Activated CD4-positive, alpha-beta T cell treated with anti-CD3 and anti-CD28 coated beads, Interleukin-2, amount 50 U/mL, for 48 hours (primary cell): ENCODE data around the gene NOXA1.
"Not testable (repeated sequence)": the region's sequence is repeated elsewhere in the genome, so short reads cannot be mapped to it uniquely, and the experiment has no call there.

Experiments
- DNase-seq, 2 experiments: peaks; one replicate each; pipeline ENCODE4 v3.0.0-alpha.2; 2020

Gene NOXA1

GRCh38 chr9:137466389-137467085 lies 43.3 kb downstream of the NOXA1 start:
- DNase-seq = not testable (repeated sequence)

GRCh38 chr9:137467161-137467581 lies 44.0 kb downstream of the NOXA1 start:
- no peak for DNase-seq

- DNase-seq = no peak
Measured at GRCh38 chr9:137467896-137468295, 44.7 kb downstream of the NOXA1 start.

GRCh38 chr9:137470785-137471184 lies 47.6 kb downstream of the NOXA1 start:
- DNase-seq = no peak

GRCh38 chr9:137474271-137474670 lies 51.1 kb downstream of the NOXA1 start:
- DNase-seq = no peak

- DNase-seq = no peak
Measured at GRCh38 chr9:137475666-137476065, 52.5 kb downstream of the NOXA1 start.

- DNase-seq = no peak
Measured at GRCh38 chr9:137476856-137477255, 53.7 kb downstream of the NOXA1 start.

- DNase-seq = no peak
Measured at GRCh38 chr9:137477778-137478612, 54.8 kb downstream of the NOXA1 start.

GRCh38 chr9:137478613-137478961 lies 55.4 kb downstream of the NOXA1 start:
- DNase-seq = no peak

GRCh38 chr9:137478962-137479861 lies 56.0 kb downstream of the NOXA1 start:
- no peak for DNase-seq

- DNase-seq = no peak
Measured at GRCh38 chr9:137479892-137480685, 56.9 kb downstream of the NOXA1 start.

GRCh38 chr9:137480686-137481683 lies 57.8 kb downstream of the NOXA1 start:
- no peak for DNase-seq

GRCh38 chr9:137482094-137482781 lies 59.0 kb downstream of the NOXA1 start:
- no peak for DNase-seq
